H1 (cell line): ENCODE measurements around the gene MRPS26. TPM values are rescaled to one million over a fixed set of nuclear protein-coding genes. Genes with fewer than 3 reads are reported as not detected.

ENCODE experiments used
- BACH1 ChIP-seq: IDR thresholded peaks from 2 replicates; pipeline ENCODE4 v1.6.1; 2012; ENCODE audit warnings: low read length, improper control_type of control experiment
- CBX8 ChIP-seq: fragments of 300-800, 300-1000 bp; sonication (generic); IDR thresholded peaks from 2 replicates; pipeline ENCODE4 v1.7.1; 2016; ENCODE audit warnings: low read depth, low read length, borderline replicate concordance
- CHD1 ChIP-seq: IDR thresholded peaks from 2 replicates; pipeline ENCODE4 v1.6.1; 2012; ENCODE audit warnings: low read depth, low read length, improper control_type of control experiment
- CHD7 ChIP-seq: fragments of 300-600 bp; sonication (generic); IDR thresholded peaks from 2 replicates; pipeline ENCODE4 v1.7.1; 2012; ENCODE audit warnings: low read length, moderate library complexity, mild to moderate bottlenecking, inconsistent platforms; ENCODE audit not compliant: insufficient replicate concordance
- MAFK ChIP-seq: IDR thresholded peaks from 2 replicates; pipeline ENCODE4 v1.6.1; 2012; ENCODE audit warnings: low read depth, mild to moderate bottlenecking, improper control_type of control experiment, low read length
- NANOG ChIP-seq: IDR thresholded peaks from 2 replicates; pipeline ENCODE4 v1.6.1; 2011; ENCODE audit warnings: low read length, low read depth, mild to moderate bottlenecking, inconsistent platforms; ENCODE audit not compliant: insufficient read depth, poor library complexity, severe bottlenecking
- NRF1 ChIP-seq: IDR thresholded peaks from 2 replicates; pipeline ENCODE4 v1.6.1; 2011; ENCODE audit warnings: mild to moderate bottlenecking, low read depth, low read length, improper control_type of control experiment
- PHF8 ChIP-seq: fragments of 200-600 bp; sonication (generic); conservative IDR thresholded peaks from 2 replicates; pipeline ENCODE4 v1.7.1; 2012; ENCODE audit warnings: low read depth, mild to moderate bottlenecking, inconsistent platforms, low read length, moderate library complexity
- SIX5 ChIP-seq: IDR thresholded peaks from 2 replicates; pipeline ENCODE4 v1.6.1; 2011; ENCODE audit warnings: mild to moderate bottlenecking, low read depth, low read length
- polyA plus RNA-seq, 7 experiments: library from polyadenylated mRNA; depleted of rRNA in 3 of 7; stranded (reverse) in 5 of 7; unstranded in 2 of 7; fragments of >200 nt in 5 of 7; fragments of 200-250 nt in 2 of 7; gene quantifications; 1 replicate in 5 of 7; 2 replicates in 1 of 7; 4 replicates in 1 of 7; pipeline versions ENCODE4 v1.2.1 to v1.2.3, GENCODE V29; 2011 to 2013; ENCODE audit warnings: missing spikeins in 2 of 7, mixed read lengths in 2 of 7
- total RNA-seq: library from RNA; stranded (reverse); fragmentation: NEBNext Ultra II Directional; extraction: Animal tissue kit (Norgen Biotek cat#: 25700); gene quantifications from 2 replicates; pipeline ENCODE4 v1.2.1, GENCODE V29; 2021

The MRPS26 gene
- total and polyA plus RNA-seq, 2 of the 8 experiments (the other 6 are each of a cell fraction or from before 2014, with no cell fraction given) = 83.6 to 103 TPM

GRCh38 chr20:3085571-3086072, 39.8 kb downstream of the MRPS26 start (continued):
- TF ChIP-seq CHD7 (no peak), SIX5 (no peak), BACH1 (no peak), NRF1 (no peak), PHF8 (no peak), MAFK (no peak), NANOG (no peak), CHD1 (no peak), CBX8 (no peak)
